PC-3 (cell line): ENCODE data around the gene PIGS. TPM values are rescaled to one million over a fixed set of nuclear protein-coding genes. Genes with fewer than 3 reads are reported as not detected.
A peak's percentile ranks its signal among the peaks of the same experiment; 100 is the strongest.

Experiments
- ATAC-seq: fragments of 200-7000 bp; cut with Tn5 transposase; 2 replicates; pipeline ENCODE4 v1.9.1; 2020; ENCODE audit warnings: mild to moderate bottlenecking, moderate library complexity
- BruUV-seq: library from RNA; stranded (reverse); fragments of 400-500 nt; replicated peaks from 2 replicates; lab custom pipeline; 2021; lab: Mats Ljungman, UMichigan
- CTCF ChIA-PET: fragments of 300-600 bp; sonication (Branson Sonifier 250); formaldehyde crosslinking; loops from one replicate; lab custom pipeline; 2022; ENCODE audit warnings: antibody characterized with exemption; lab: Charles Lee
- POLR2A ChIA-PET: fragments of 300-600 bp; sonication (Branson Sonifier 250); formaldehyde crosslinking; loops from one replicate; lab custom pipeline; 2022; ENCODE audit warnings: antibody characterized with exemption; ENCODE audit not compliant: unreplicated experiment; lab: Charles Lee
- DNase-seq: peaks from one replicate; pipeline ENCODE4 v3.0.0-alpha.2; 2015
- H2AFZ ChIP-seq: fragments of 300-600 bp; sonication (generic); 2 replicates; pipeline ENCODE4 v1.6.0; 2016; ENCODE audit warnings: antibody characterized with exemption, low read length
- H3F3A ChIP-seq: fragments of 300-600 bp; sonication (generic); one replicate; pipeline ENCODE4 v1.6.0; 2017; ENCODE audit warnings: antibody characterized with exemption, low read length, control low read depth, mild to moderate bottlenecking; ENCODE audit not compliant: unreplicated experiment
- H3K27ac ChIP-seq: fragments of 300-600 bp; sonication (generic); 2 replicates; pipeline ENCODE4 v1.5.1; 2016; ENCODE audit warnings: mild to moderate bottlenecking, low read length
- H3K27me3 ChIP-seq: fragments of 300-600 bp; sonication (generic); 2 replicates; pipeline ENCODE4 v1.6.1; 2016; ENCODE audit warnings: low read length, mixed read lengths
- H3K36me3 ChIP-seq: fragments of 300-600 bp; sonication (generic); 2 replicates; pipeline ENCODE4 v1.6.1; 2016; ENCODE audit warnings: low read depth, mixed run types, low read length, mixed read lengths
- H3K4me1 ChIP-seq: fragments of 300-600 bp; sonication (generic); 2 replicates; pipeline ENCODE4 v1.5.1; 2016; ENCODE audit warnings: low read length; ENCODE audit not compliant: insufficient read depth
- H3K4me2 ChIP-seq: fragments of 300-600 bp; sonication (generic); 2 replicates; pipeline ENCODE4 v1.6.0; 2016; ENCODE audit warnings: low read length
- H3K4me3 ChIP-seq: fragments of 300-600 bp; sonication (generic); 2 replicates; pipeline ENCODE4 v1.5.1; 2016; ENCODE audit warnings: mild to moderate bottlenecking, low read length, mixed read lengths
- H3K79me2 ChIP-seq: fragments of 300-600 bp; sonication (generic); 2 replicates; pipeline ENCODE4 v1.6.1; 2017; ENCODE audit warnings: low read length, mixed read lengths
- H3K9ac ChIP-seq: fragments of 300-600 bp; sonication (generic); 2 replicates; pipeline ENCODE4 v1.6.0; 2016; ENCODE audit warnings: mild to moderate bottlenecking, low read length
- H3K9me2 ChIP-seq: fragments of 300-600 bp; sonication (generic); replicated peaks from 2 replicates; pipeline ENCODE4 v1.6.1; 2016; ENCODE audit warnings: mixed run types, low read length, mixed read lengths
- H3K9me3 ChIP-seq: fragments of 300-600 bp; sonication (generic); 2 replicates; pipeline ENCODE4 v1.6.1; 2016; ENCODE audit warnings: low read length, mixed read lengths
- H4K20me1 ChIP-seq: fragments of 300-600 bp; sonication (generic); 2 replicates; pipeline ENCODE4 v1.6.1; 2016; ENCODE audit warnings: low read length, mixed read lengths
- EZH2 ChIP-seq: fragments of 300-600 bp; sonication (generic); IDR thresholded peaks from one replicate; pipeline ENCODE4 v1.6.1; 2017; ENCODE audit warnings: antibody characterized with exemption, mild to moderate bottlenecking, low read length; ENCODE audit not compliant: unreplicated experiment
- EZH2phosphoT487 ChIP-seq: fragments of 300-600 bp; sonication (generic); IDR thresholded peaks from 2 replicates; pipeline ENCODE4 v1.6.1; 2018; ENCODE audit warnings: mild to moderate bottlenecking, antibody characterized with exemption, low read length, borderline replicate concordance
- intact Hi-C: fragments of 100-400 bp; cut with micrococcal nuclease; formaldehyde crosslinking; loops from 2 replicates; pipeline ENCODE4 v1.9.0; 2023
- total RNA-seq: library from RNA; depleted of rRNA; stranded (reverse); fragments of >200 nt; gene quantifications from 2 replicates; pipeline ENCODE4 v1.2.3, GENCODE V29; 2014
- TF ChIP-seq, protein P1 (sequence below): fragments of 300-600 bp; sonication (generic); conservative IDR thresholded peaks from 2 replicates; pipeline ENCODE4 v1.5.1; 2017; ENCODE audit warnings: antibody characterized with exemption, low read depth, mild to moderate bottlenecking, low read length

PIGS gene
- total RNA-seq, 1 experiment from 2014 or later: 15.8 TPM

GRCh38 chr17:28544402-28545140 lies 26.8 kb downstream of the PIGS start:
- no peaks in the 10 kb centered on the region for H3F3A ChIP-seq
- TF ChIP-seq, protein P1, sequence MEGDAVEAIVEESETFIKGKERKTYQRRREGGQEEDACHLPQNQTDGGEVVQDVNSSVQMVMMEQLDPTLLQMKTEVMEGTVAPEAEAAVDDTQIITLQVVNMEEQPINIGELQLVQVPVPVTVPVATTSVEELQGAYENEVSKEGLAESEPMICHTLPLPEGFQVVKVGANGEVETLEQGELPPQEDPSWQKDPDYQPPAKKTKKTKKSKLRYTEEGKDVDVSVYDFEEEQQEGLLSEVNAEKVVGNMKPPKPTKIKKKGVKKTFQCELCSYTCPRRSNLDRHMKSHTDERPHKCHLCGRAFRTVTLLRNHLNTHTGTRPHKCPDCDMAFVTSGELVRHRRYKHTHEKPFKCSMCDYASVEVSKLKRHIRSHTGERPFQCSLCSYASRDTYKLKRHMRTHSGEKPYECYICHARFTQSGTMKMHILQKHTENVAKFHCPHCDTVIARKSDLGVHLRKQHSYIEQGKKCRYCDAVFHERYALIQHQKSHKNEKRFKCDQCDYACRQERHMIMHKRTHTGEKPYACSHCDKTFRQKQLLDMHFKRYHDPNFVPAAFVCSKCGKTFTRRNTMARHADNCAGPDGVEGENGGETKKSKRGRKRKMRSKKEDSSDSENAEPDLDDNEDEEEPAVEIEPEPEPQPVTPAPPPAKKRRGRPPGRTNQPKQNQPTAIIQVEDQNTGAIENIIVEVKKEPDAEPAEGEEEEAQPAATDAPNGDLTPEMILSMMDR: no peak
- TF ChIP-seq EZH2 (no peak), EZH2phosphoT487 (no peak)
- no TSS peak for BruUV-seq
- DNase-seq: no peak
- H3K4me1 ChIP-seq: peaks cover 4% of the 10 kb centered on the region; the same call in 1 of the 2 replicates
- H3K27ac ChIP-seq: no peak overlapping the region
- no peak for ATAC-seq
- H3K9me2 ChIP-seq: no peaks in the 10 kb centered on the region
- H3K4me3 ChIP-seq: no peak overlapping the region
- ChIA-PET POLR2A (no interaction called here), CTCF (no interaction called here)
- no peaks in the 10 kb centered on the region for H3K79me2 ChIP-seq
- H3K4me2 ChIP-seq: no peak overlapping the region
- no peak overlapping the region for H2AFZ ChIP-seq
- no peaks in the 10 kb centered on the region for H3K27me3 ChIP-seq
- H3K9ac ChIP-seq: no peak overlapping the region
- H3K36me3 ChIP-seq: no peaks in the 10 kb centered on the region; the same call in 1 of the 2 replicates
- intact Hi-C loops: loop anchor here (10.0 kb wide), 1 partner anchor 140 kb away; the partner anchor contains the start of gene SLC46A1
- no peaks in the 10 kb centered on the region for H3K9me3 ChIP-seq
- H4K20me1 ChIP-seq: no peaks in the 10 kb centered on the region

DNA sequence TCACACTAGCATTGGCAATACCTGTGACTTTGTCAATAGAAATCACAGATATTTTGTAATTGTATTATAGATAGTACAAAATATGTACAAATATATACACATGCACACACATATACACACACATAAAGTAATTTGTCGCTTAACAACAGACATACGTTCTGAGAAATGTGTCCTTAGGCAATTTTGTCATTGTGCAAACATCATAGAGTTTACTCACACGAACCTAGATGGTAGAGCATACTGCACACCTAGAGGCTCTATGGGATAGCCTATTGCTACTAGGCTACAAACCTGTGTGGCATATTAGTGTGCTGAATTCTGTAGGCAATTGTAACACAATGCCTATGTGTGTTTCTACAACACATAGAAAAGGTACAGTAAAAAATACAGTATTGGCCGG lies 29.9 kb downstream of the PIGS start:
- Histone ChIP-seq H3K4me2 (no peak overlapping the region), H3K4me1 (peaks cover 4% of the 10 kb centered on the region; the same call in 1 of the 2 replicates), H2AFZ (no peak overlapping the region), H4K20me1 (no peaks in the 10 kb centered on the region), H3K4me3 (no peak overlapping the region), H3K27me3 (no peaks in the 10 kb centered on the region), H3F3A (no peaks in the 10 kb centered on the region), H3K27ac (no peak overlapping the region), H3K9me2 (no peaks in the 10 kb centered on the region), H3K36me3 (no peaks in the 10 kb centered on the region), H3K9me3 (no peaks in the 10 kb centered on the region), H3K79me2 (no peaks in the 10 kb centered on the region), H3K9ac (no peak overlapping the region)
- BruUV-seq: no TSS peak
- no peak for TF ChIP-seq EZH2
- ChIA-PET POLR2A (no interaction called here), CTCF (no interaction called here)
- DNase-seq (peak; percentile 63), ATAC-seq (peak; percentile 84)
- intact Hi-C loops: loop anchor here (10.0 kb wide), 1 partner anchor 137 kb away; the partner anchor contains the start of gene SLC46A1

DNA sequence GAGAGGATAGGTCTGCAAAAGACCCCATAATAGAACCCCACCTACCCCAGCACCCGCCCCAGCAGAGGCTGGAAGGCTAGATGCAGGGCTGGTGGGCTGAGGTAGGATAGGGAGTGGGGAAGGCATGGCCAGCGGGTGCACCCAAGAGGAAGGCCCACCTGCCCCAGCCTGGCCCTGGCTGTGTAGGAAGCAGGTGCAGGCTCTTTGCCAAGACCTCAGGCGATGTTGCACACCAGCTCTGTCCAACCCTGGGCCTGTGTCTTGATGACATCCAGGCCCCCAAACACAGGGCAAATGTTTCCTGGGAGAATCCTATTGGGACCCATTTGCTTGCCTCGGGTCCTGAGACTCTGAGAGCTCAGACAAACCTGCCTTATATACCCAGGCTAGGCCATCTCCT lies 31.1 kb downstream of the PIGS start:
- H3K4me2 ChIP-seq: no peak overlapping the region
- H3K9me2 ChIP-seq: no peaks in the 10 kb centered on the region
- no peaks in the 10 kb centered on the region for H3K9me3 ChIP-seq
- H3K9ac ChIP-seq: no peak overlapping the region
- H3K36me3 ChIP-seq: no peaks in the 10 kb centered on the region
- H2AFZ ChIP-seq: no peak overlapping the region
- BruUV-seq: no TSS peak
- H3F3A ChIP-seq: no peaks in the 10 kb centered on the region
- H3K27me3 ChIP-seq: no peaks in the 10 kb centered on the region
- TF ChIP-seq EZH2phosphoT487 (no peak), EZH2 (no peak)
- TF ChIP-seq, protein P1: no peak
- POLR2A ChIA-PET: no interaction called here
- no peak overlapping the region for H3K27ac ChIP-seq
- H3K4me1 ChIP-seq: peaks cover 4% of the 10 kb centered on the region; the same call in 1 of the 2 replicates
- no peak for DNase-seq
- no peak overlapping the region for H3K4me3 ChIP-seq
- CTCF ChIA-PET: no interaction called here
- no peaks in the 10 kb centered on the region for H3K79me2 ChIP-seq
- no peaks in the 10 kb centered on the region for H4K20me1 ChIP-seq
- no peak for ATAC-seq
- intact Hi-C loops: loop anchor here (1.0 to 10.0 kb wide), 2 partner anchors 46 to 135 kb away; partner anchors contain the start of gene SLC46A1
